HuH-7.5 (cell line): Measurements from ENCODE around the gene TOP3A.
"Not testable (repeated sequence)": the region's sequence is repeated elsewhere in the genome, so short reads cannot be mapped to it uniquely, and the experiment has no call there.

Experiments used
- DNase-seq: peaks from one replicate; pipeline ENCODE4 v3.0.0; 2011; ENCODE audit warnings: low spot score

TOP3A gene

GRCh38 chr17:18324140-18325050 lies 9.6 kb upstream of the TOP3A start:
- DNase-seq, result no peak

- DNase-seq, result no peak
These were observed 8.8 kb upstream of the TOP3A start for GRCh38 chr17:18323507-18324139.

GRCh38 chr17:18323007-18323406 lies 8.2 kb upstream of the TOP3A start:
- no peak for DNase-seq

GRCh38 chr17:18322522-18322921 lies 7.7 kb upstream of the TOP3A start:
- DNase-seq, result no peak

GRCh38 chr17:18321309-18321708 lies 6.5 kb upstream of the TOP3A start:
- no peak for DNase-seq

- DNase-seq, result no peak
These were observed 5.5 kb upstream of the TOP3A start for GRCh38 chr17:18320301-18320700.

GRCh38 chr17:18319604-18320256 lies 4.9 kb upstream of the TOP3A start:
- DNase-seq, result no peak

GRCh38 chr17:18318771-18319450 lies 4.1 kb upstream of the TOP3A start:
- DNase-seq, result no peak

- DNase-seq, result no peak
These were observed 3.3 kb upstream of the TOP3A start for GRCh38 chr17:18318117-18318516.

GRCh38 chr17:18315961-18316360 lies 1.2 kb upstream of the TOP3A start:
- DNase-seq, result no peak

GRCh38 chr17:18315562-18315922 lies 748 bp upstream of the TOP3A start:
- DNase-seq, result no peak

GRCh38 chr17:18314059-18314730 lies 599 bp downstream of the TOP3A start:
- no peak for DNase-seq

- DNase-seq, result no peak
These were observed 5.6 kb downstream of the TOP3A start for GRCh38 chr17:18309202-18309601.

GRCh38 chr17:18303206-18303605 lies 11.6 kb downstream of the TOP3A start:
- DNase-seq, result not testable (repeated sequence)

- no peak for DNase-seq
These were observed 13.9 kb downstream of the TOP3A start for GRCh38 chr17:18300725-18301480.

GRCh38 chr17:18298061-18298460 lies 16.7 kb downstream of the TOP3A start:
- not testable (repeated sequence) for DNase-seq

GRCh38 chr17:18291718-18292540 lies 22.9 kb downstream of the TOP3A start:
- no peak for DNase-seq

GRCh38 chr17:18285296-18285695 lies 29.5 kb downstream of the TOP3A start:
- no peak for DNase-seq

- DNase-seq, result no peak
These were observed 33.0 kb downstream of the TOP3A start for GRCh38 chr17:18281788-18282187.

- DNase-seq, result no peak
These were observed 33.9 kb downstream of the TOP3A start for GRCh38 chr17:18280766-18281371.
